Germinal center (tissue), 1 donor: ENCODE measurements around the gene ATG12.
A peak's percentile ranks its signal among the peaks of the same experiment; 100 is the strongest.
"Not testable (repeated sequence)": the region's sequence is repeated elsewhere in the genome, so short reads cannot be mapped to it uniquely, and the experiment has no call there.

Experiments used
- DNase-seq: peaks from one replicate; pipeline ENCODE4 v3.0.0; 2012; ENCODE audit warnings: mixed read lengths, low spot score

ATG12 gene

GRCh38 chr5:115841382-115842088 lies at the start of gene ATG12, which contains the start of gene AP3S1:
Gene ATG12, minus strand, starts transcription at chr5:115841565. Its CDS starts 13 bp downstream, at chr5:115841552.
Gene AP3S1, plus strand, starts transcription at chr5:115841935. Its CDS starts 103 bp downstream, at chr5:115842038.
- peak; percentile 90 for DNase-seq

GRCh38 chr5:115888027-115888426 lies 46.7 kb upstream of the ATG12 start:
- DNase-seq = peak; percentile 6

GRCh38 chr5:115885208-115885607 lies 43.8 kb upstream of the ATG12 start:
- DNase-seq = not testable (repeated sequence)

- DNase-seq = no peak
These were observed 43.3 kb upstream of the ATG12 start for GRCh38 chr5:115884704-115885103.

- DNase-seq = not testable (repeated sequence)
These were observed 41.1 kb upstream of the ATG12 start for GRCh38 chr5:115882434-115882833.

- not testable (repeated sequence) for DNase-seq
These were observed 36.0 kb upstream of the ATG12 start for GRCh38 chr5:115877342-115877741.

GRCh38 chr5:115875447-115875846 lies 34.1 kb upstream of the ATG12 start:
- DNase-seq = no peak

- no peak for DNase-seq
These were observed 32.0 kb upstream of the ATG12 start for GRCh38 chr5:115873392-115873791.

GRCh38 chr5:115872447-115872846 lies 31.1 kb upstream of the ATG12 start:
- DNase-seq = no peak

GRCh38 chr5:115869256-115869795 lies 28.0 kb upstream of the ATG12 start:
- no peak for DNase-seq

- DNase-seq = no peak
These were observed 18.0 kb upstream of the ATG12 start for GRCh38 chr5:115859378-115859777.

- no peak for DNase-seq
These were observed 17.0 kb upstream of the ATG12 start for GRCh38 chr5:115858396-115858795.

GRCh38 chr5:115857626-115858349 lies 16.4 kb upstream of the ATG12 start:
- no peak for DNase-seq

- DNase-seq = no peak
These were observed 15.7 kb upstream of the ATG12 start for GRCh38 chr5:115857057-115857479.

GRCh38 chr5:115855959-115856358 lies 14.6 kb upstream of the ATG12 start:
- no peak for DNase-seq

- no peak for DNase-seq
These were observed 12.8 kb upstream of the ATG12 start for GRCh38 chr5:115854139-115854538.

GRCh38 chr5:115850744-115851416 lies 9.5 kb upstream of the ATG12 start:
- DNase-seq = no peak

GRCh38 chr5:115849258-115849798 lies 8.0 kb upstream of the ATG12 start:
- no peak for DNase-seq

GRCh38 chr5:115847290-115847689 lies 5.9 kb upstream of the ATG12 start:
- DNase-seq = no peak

- no peak for DNase-seq
These were observed 3.0 kb upstream of the ATG12 start for GRCh38 chr5:115844321-115844817.

GRCh38 chr5:115843444-115844130 lies 2.2 kb upstream of the ATG12 start:
- DNase-seq = no peak
